ENCODE measurements around the gene ASPDH. TPM values are rescaled to one million over a fixed set of nuclear protein-coding genes. Genes with fewer than 3 reads are reported as not detected.

ASPDH gene
- total RNA-seq, 1 experiment from 2014 or later, result not detected

DNA sequence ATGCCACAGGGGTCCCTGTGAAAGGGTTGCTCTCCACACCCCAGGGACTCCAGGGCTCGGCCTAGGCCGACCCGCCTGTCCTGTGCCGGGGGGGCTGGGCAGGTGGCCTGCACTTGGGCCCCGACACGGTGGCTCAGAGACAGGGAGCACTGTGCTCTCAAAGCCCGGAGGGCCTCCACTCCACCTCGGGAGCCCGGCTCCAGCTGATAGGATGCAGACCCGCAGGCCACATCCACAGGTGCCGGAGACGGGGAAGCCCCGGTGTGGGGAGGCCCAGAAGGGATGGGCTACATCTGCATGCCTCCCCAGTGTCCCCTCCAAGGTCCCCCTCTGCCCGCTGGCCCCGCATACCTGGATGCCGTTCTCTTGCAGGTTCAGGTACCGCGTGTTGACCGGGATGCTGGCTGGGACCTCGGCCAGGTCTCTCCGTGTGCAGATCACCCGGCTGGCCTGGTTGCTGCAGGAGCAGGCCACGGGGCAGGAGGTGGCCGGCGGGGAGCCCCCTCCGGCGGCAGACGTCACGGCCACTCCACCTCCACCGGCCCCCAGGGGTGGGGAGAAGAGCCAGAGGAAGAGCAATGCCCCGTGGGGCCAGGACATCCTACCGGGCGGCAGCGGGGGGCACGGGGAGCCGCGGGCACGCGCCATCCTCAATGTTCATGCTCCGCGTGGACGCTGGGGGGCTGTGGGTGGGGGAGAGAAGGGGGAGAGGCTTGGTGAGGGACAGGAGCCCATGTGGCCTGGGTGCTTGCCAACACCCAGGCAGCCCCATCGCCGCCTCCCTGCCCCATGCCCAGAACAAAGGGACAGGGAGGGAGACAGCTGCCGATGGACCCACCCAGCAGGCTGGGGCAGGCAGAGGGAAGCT lies 34.7 kb upstream of the ASPDH start (continued):
- no peak for TF ChIP-seq POLR2AphosphoS5 (IDR thresholded peaks at IDR 0.05; ENCODE audit: low read depth, low read length)
- TF ChIP-seq, protein P1, sequence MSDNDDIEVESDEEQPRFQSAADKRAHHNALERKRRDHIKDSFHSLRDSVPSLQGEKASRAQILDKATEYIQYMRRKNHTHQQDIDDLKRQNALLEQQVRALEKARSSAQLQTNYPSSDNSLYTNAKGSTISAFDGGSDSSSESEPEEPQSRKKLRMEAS (IDR thresholded peaks at IDR 0.05), result no peak
- TF ChIP-seq ZNF274 (IDR thresholded peaks at IDR 0.05; ENCODE audit: low read depth, low read length), result no peak
- no peak for TF ChIP-seq SIN3A (IDR thresholded peaks at IDR 0.05; ENCODE audit: low read depth)
- TF ChIP-seq CBX3 (IDR thresholded peaks at IDR 0.05; ENCODE audit: low read depth), result no peak

DNA sequence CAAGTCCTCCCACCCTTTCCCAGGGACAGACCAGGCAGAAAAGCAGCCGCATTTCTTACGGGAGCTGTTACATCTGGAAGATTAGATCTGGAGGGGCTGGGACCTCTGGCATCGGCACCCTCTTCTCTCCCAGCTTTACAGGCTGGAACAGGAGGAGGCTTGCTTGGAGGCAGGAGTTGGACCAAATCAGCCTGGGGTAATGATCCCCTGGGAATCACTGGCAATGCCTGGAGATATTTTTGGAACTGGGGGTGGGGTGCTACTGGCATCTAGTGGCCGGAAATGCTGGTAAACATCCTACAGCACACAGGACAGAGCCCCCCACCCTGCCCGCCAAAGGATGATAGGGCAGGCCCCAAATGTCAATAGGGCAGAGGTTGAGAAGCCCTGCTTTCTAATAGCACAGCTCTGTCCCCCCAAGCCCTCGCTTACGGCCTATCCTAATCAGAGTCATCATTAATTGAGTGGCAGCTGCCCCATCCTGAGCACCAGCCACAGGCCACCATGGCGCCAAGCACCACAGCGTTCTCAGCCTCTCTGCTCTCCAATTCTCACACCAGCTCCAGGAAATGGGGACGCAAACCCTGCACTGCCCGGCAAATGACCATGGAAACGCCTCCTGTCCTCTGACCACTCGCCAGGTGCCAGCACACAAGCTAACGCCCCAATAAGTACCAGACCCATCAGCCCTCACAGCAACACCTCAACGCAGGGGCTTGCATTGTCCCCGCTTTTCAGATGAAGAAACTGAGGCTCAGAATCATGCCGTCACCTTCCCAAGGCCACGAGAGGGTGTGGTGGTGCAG lies 33.9 kb upstream of the ASPDH start:
- ATAC-seq (no peak), DNase-seq (ENCODE audit: low read depth, low spot score) (no peak)
- Histone ChIP-seq H2AFZ (ENCODE audit: low read depth, low read length, poor library complexity, severe bottlenecking) (no peak overlapping the region), H3K4me3 (replicated peaks in 1 of 2; ENCODE audit: low read depth in 1 of 2, low read length in 2 of 2) (no peak overlapping the region), H4K20me1 (ENCODE audit: insufficient read depth) (no peaks in the 10 kb centered on the region), H3K4me1 (ENCODE audit: control insufficient read depth in 1 of 2, insufficient read depth in 2 of 2, low read length in 2 of 2) (no peaks in the 10 kb centered on the region), H3K79me2 (ENCODE audit: insufficient read depth, low read length) (no peaks in the 10 kb centered on the region), H3K4me2 (ENCODE audit: low read length) (no peak overlapping the region), H3K9me2 (ENCODE audit: insufficient read depth) (no peaks in the 10 kb centered on the region), H3K27ac (ENCODE audit: low read depth, low read length) (no peak overlapping the region), H3K9me3 (ENCODE audit: control insufficient read depth in 1 of 2, insufficient read depth in 1 of 2, low read depth in 1 of 2, low read length in 2 of 2) (no peaks in the 10 kb centered on the region), H3K27me3 (ENCODE audit: insufficient read depth, low read length) (no peaks in the 10 kb centered on the region), H3K36me3 (ENCODE audit: control insufficient read depth in 1 of 2, insufficient read depth in 2 of 2, low read length in 2 of 2) (no peaks in the 10 kb centered on the region), H3K9ac (ENCODE audit: low read length) (no peak overlapping the region)
- ChIA-PET POLR2A (no interaction called here), RAD21 (ENCODE audit: low non-redundant PET in 1 of 2, low total read pairs in 2 of 2, uncharacterized antibody in 2 of 2, unreplicated experiment in 2 of 2) (no interaction called here), CTCF (interaction anchor here (1.7 kb wide), 1 partner anchor 9 kb away, joined by 6 read pairs; no protein-coding TSS in a partner anchor)
- no TSS peak for BruUV-seq (replicated peaks)
- intact Hi-C loops (cut with micrococcal nuclease), result no loop called here
- TF ChIP-seq RAD21 (IDR thresholded peaks at IDR 0.05; ENCODE audit: low read depth) (no peak), CEBPB (IDR thresholded peaks at IDR 0.05; ENCODE audit: low read depth) (no peak), TCF7L2 (IDR thresholded peaks at IDR 0.05; ENCODE audit: borderline replicate concordance, extremely low read depth, insufficient read depth, insufficient read length) (no peak), SIN3A (IDR thresholded peaks at IDR 0.05; ENCODE audit: low read depth) (no peak), JUND (IDR thresholded peaks at IDR 0.05) (no peak), ELF1 (IDR thresholded peaks at IDR 0.05; ENCODE audit: borderline replicate concordance, low read depth) (no peak), SRF (IDR thresholded peaks at IDR 0.05; ENCODE audit: low read depth) (no peak), EZH2 (IDR thresholded peaks at IDR 0.05) (no peak), POLR2A (IDR thresholded peaks at IDR 0.05; ENCODE audit: borderline replicate concordance, extremely low read depth, insufficient read depth, insufficient read length) (no peak), SP1 (IDR thresholded peaks at IDR 0.05; ENCODE audit: low read depth) (no peak)
- TF ChIP-seq, protein P2, sequence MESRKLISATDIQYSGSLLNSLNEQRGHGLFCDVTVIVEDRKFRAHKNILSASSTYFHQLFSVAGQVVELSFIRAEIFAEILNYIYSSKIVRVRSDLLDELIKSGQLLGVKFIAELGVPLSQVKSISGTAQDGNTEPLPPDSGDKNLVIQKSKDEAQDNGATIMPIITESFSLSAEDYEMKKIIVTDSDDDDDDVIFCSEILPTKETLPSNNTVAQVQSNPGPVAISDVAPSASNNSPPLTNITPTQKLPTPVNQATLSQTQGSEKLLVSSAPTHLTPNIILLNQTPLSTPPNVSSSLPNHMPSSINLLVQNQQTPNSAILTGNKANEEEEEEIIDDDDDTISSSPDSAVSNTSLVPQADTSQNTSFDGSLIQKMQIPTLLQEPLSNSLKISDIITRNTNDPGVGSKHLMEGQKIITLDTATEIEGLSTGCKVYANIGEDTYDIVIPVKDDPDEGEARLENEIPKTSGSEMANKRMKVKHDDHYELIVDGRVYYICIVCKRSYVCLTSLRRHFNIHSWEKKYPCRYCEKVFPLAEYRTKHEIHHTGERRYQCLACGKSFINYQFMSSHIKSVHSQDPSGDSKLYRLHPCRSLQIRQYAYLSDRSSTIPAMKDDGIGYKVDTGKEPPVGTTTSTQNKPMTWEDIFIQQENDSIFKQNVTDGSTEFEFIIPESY (IDR thresholded peaks at IDR 0.05; ENCODE audit: extremely low read depth, insufficient replicate concordance, low read length), result no peak
- TF ChIP-seq, protein P3, sequence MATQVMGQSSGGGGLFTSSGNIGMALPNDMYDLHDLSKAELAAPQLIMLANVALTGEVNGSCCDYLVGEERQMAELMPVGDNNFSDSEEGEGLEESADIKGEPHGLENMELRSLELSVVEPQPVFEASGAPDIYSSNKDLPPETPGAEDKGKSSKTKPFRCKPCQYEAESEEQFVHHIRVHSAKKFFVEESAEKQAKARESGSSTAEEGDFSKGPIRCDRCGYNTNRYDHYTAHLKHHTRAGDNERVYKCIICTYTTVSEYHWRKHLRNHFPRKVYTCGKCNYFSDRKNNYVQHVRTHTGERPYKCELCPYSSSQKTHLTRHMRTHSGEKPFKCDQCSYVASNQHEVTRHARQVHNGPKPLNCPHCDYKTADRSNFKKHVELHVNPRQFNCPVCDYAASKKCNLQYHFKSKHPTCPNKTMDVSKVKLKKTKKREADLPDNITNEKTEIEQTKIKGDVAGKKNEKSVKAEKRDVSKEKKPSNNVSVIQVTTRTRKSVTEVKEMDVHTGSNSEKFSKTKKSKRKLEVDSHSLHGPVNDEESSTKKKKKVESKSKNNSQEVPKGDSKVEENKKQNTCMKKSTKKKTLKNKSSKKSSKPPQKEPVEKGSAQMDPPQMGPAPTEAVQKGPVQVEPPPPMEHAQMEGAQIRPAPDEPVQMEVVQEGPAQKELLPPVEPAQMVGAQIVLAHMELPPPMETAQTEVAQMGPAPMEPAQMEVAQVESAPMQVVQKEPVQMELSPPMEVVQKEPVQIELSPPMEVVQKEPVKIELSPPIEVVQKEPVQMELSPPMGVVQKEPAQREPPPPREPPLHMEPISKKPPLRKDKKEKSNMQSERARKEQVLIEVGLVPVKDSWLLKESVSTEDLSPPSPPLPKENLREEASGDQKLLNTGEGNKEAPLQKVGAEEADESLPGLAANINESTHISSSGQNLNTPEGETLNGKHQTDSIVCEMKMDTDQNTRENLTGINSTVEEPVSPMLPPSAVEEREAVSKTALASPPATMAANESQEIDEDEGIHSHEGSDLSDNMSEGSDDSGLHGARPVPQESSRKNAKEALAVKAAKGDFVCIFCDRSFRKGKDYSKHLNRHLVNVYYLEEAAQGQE (IDR thresholded peaks at IDR 0.05; ENCODE audit: low read depth), result no peak
